K562 (cell line): Measurements from ENCODE around the gene USP12. TPM values are rescaled to one million over a fixed set of nuclear protein-coding genes. Genes with fewer than 3 reads are reported as not detected.

ENCODE experiments used
- AFF1 ChIP-seq, 2 experiments: fragments of 450-650 bp; IDR thresholded peaks; 2 replicates each; pipeline ENCODE4 v1.6.1; 2018; ENCODE audit warnings: mild to moderate bottlenecking in 2 of 2, low read depth in 1 of 2; ENCODE audit not compliant: partially characterized antibody in 2 of 2
- BDP1 ChIP-seq: IDR thresholded peaks from 3 replicates; pipeline ENCODE4 v1.6.1; 2011; ENCODE audit not compliant: insufficient read length, insufficient read depth
- CTCFL ChIP-seq: IDR thresholded peaks from 2 replicates; pipeline ENCODE4 v1.6.1; 2011; ENCODE audit warnings: borderline replicate concordance, low read depth, mild to moderate bottlenecking, moderate library complexity, low read length; ENCODE audit not compliant: insufficient read depth, poor library complexity, severe bottlenecking
- DEAF1 ChIP-seq: fragments of 450-650 bp; formaldehyde crosslinking; IDR thresholded peaks from 2 replicates; pipeline ENCODE4 v1.4.0; 2020; ENCODE audit warnings: mild to moderate bottlenecking, moderate library complexity
- FOXA3 ChIP-seq, 2 experiments: fragments of 450-650 bp in 1 of 2; sonication (generic) in 1 of 2; formaldehyde crosslinking; IDR thresholded peaks in 1 of 2; conservative IDR thresholded peaks in 1 of 2; 2 replicates each; pipeline versions ENCODE4 v1.4.0 to v1.8.0; 2020 to 2022; ENCODE audit warnings: mild to moderate bottlenecking in 2 of 2, missing genetic modification reagents in 1 of 2
- GATAD2B ChIP-seq: fragments of 450-650 bp; IDR thresholded peaks from 2 replicates; pipeline ENCODE4 v1.6.1; 2017; ENCODE audit warnings: mild to moderate bottlenecking, borderline replicate concordance
- ID3 ChIP-seq, 2 experiments: fragments of 250-450 bp in 1 of 2; fragments of 450-650 bp in 1 of 2; sonication (Bioruptor Pico) in 1 of 2; IDR thresholded peaks; 2 replicates each; pipeline versions ENCODE4 v1.6.1 to v1.8.0; 2016 to 2021; ENCODE audit warnings: mild to moderate bottlenecking in 2 of 2, moderate library complexity in 2 of 2, missing compliant biosample characterization in 1 of 2, missing genetic modification characterization in 1 of 2
- KLF10 ChIP-seq: fragments of 250-450 bp; sonication (Bioruptor Pico); IDR thresholded peaks from 2 replicates; pipeline ENCODE4 v1.6.1; 2021; ENCODE audit warnings: matching md5 sums
- NCOR1 ChIP-seq: fragments of 450-650 bp; IDR thresholded peaks from 2 replicates; pipeline ENCODE4 v1.6.1; 2016; ENCODE audit warnings: mild to moderate bottlenecking, moderate library complexity
- PML ChIP-seq: IDR thresholded peaks from 2 replicates; pipeline ENCODE4 v1.6.1; 2012; ENCODE audit warnings: low read length, inconsistent platforms
- PRPF4 ChIP-seq: fragments of 200-400 bp; formaldehyde crosslinking; IDR thresholded peaks from one replicate; pipeline ENCODE4 v1.6.1; 2017; ENCODE audit warnings: low read length, low read depth, mild to moderate bottlenecking; ENCODE audit not compliant: insufficient read depth, poor library complexity, severe bottlenecking
- TAL1 ChIP-seq: fragments of 450-650 bp; IDR thresholded peaks from 2 replicates; pipeline ENCODE4 v1.6.1; 2016; ENCODE audit warnings: mild to moderate bottlenecking
- ZKSCAN8 ChIP-seq: fragments of 200-800 bp; sonication (Bioruptor generic); IDR thresholded peaks from 2 replicates; pipeline ENCODE4 v1.6.1; 2016; ENCODE audit warnings: missing genetic modification characterization, missing compliant biosample characterization
- polyA plus RNA-seq, 8 experiments: library from polyadenylated mRNA; depleted of rRNA in 4 of 8; stranded (reverse) in 5 of 8; unstranded in 3 of 8; fragments of >200 nt; fragmentation: Nextera tagmentation in 2 of 8; fragmentation: Illumina TruSeq in 1 of 8; extraction: Ambion mirVana in 2 of 8; extraction: Trizol in 1 of 8; gene quantifications; 2 replicates each; pipeline versions ENCODE4 v1.2.1 to v1.2.3, GENCODE V29; 2011 to 2014; ENCODE audit warnings: inconsistent platforms in 1 of 8, missing spikeins in 1 of 8
- total RNA-seq, 7 experiments: library from RNA; depleted of rRNA in 6 of 7; stranded (reverse); fragments of >200 nt in 6 of 7; fragmentation: Illumina TruSeq in 2 of 7; extraction: Trizol in 2 of 7; gene quantifications; 2 replicates each; pipeline versions ENCODE4 v1.2.1 to v1.2.3, GENCODE V29; 2011 to 2021; ENCODE audit warnings: low replicate concordance in 1 of 7
- TF ChIP-seq, protein P1 (sequence below), 2 experiments: fragments of 450-650 bp in 1 of 2; IDR thresholded peaks; 2 replicates each; pipeline ENCODE4 v1.6.1; 2011 to 2017; ENCODE audit warnings: low read depth in 2 of 2, antibody characterized with exemption in 1 of 2, borderline replicate concordance in 1 of 2, low read length in 1 of 2, mild to moderate bottlenecking in 1 of 2, mixed read lengths in 1 of 2; ENCODE audit not compliant: control insufficient read depth in 1 of 2

The USP12 gene
- total and polyA plus RNA-seq, 9 of the 15 experiments (the other 6 are each of a cell fraction or from before 2014, with no cell fraction given), result 1.8 to 20.5 (median 13.3) TPM

GRCh38 chr13:27182844-27183497 is 11.4 kb upstream of the USP12 start (continued):
- TF ChIP-seq PRPF4 (no peak), CTCFL (no peak), AFF1 (IDR thresholded peaks at IDR 0.05; ENCODE audit: low read depth in 1 of 2, partially characterized antibody in 2 of 2) (peak in 1 of 2 experiments; percentile 20), PML (no peak), ID3 (CRISPR knock-in tag; IDR thresholded peaks at IDR 0.05) (no peak), ID3 (tag; IDR thresholded peaks at IDR 0.05) (no peak), KLF10 (CRISPR knock-in tag) (no peak), DEAF1 (CRISPR knock-in tag) (no peak), BDP1 (no peak), GATAD2B (no peak), TAL1 (peak; percentile 50), FOXA3 (CRISPR knock-in tag; conservative IDR thresholded peaks at IDR 0.05 in 1 of 2, IDR thresholded peaks at IDR 0.05 in 1 of 2) (peak in 1 of 2 experiments; percentile 59; a peak in 3 of 4 replicates), NCOR1 (no peak), ZKSCAN8 (CRISPR knock-in tag) (no peak)
- TF ChIP-seq, protein P1, sequence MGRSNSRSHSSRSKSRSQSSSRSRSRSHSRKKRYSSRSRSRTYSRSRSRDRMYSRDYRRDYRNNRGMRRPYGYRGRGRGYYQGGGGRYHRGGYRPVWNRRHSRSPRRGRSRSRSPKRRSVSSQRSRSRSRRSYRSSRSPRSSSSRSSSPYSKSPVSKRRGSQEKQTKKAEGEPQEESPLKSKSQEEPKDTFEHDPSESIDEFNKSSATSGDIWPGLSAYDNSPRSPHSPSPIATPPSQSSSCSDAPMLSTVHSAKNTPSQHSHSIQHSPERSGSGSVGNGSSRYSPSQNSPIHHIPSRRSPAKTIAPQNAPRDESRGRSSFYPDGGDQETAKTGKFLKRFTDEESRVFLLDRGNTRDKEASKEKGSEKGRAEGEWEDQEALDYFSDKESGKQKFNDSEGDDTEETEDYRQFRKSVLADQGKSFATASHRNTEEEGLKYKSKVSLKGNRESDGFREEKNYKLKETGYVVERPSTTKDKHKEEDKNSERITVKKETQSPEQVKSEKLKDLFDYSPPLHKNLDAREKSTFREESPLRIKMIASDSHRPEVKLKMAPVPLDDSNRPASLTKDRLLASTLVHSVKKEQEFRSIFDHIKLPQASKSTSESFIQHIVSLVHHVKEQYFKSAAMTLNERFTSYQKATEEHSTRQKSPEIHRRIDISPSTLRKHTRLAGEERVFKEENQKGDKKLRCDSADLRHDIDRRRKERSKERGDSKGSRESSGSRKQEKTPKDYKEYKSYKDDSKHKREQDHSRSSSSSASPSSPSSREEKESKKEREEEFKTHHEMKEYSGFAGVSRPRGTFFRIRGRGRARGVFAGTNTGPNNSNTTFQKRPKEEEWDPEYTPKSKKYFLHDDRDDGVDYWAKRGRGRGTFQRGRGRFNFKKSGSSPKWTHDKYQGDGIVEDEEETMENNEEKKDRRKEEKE (IDR thresholded peaks at IDR 0.05; ENCODE audit: borderline replicate concordance in 1 of 2, control insufficient read depth in 1 of 2, low read depth in 2 of 2, low read length in 1 of 2), result no peak
